DMS153 (cell line): ENCODE data around the gene EXO1.

ENCODE experiments used
- DNase-seq: peaks from one replicate; lab custom pipeline; 2025; lab: John Stamatoyannopoulos, UW

Gene EXO1

DNA sequence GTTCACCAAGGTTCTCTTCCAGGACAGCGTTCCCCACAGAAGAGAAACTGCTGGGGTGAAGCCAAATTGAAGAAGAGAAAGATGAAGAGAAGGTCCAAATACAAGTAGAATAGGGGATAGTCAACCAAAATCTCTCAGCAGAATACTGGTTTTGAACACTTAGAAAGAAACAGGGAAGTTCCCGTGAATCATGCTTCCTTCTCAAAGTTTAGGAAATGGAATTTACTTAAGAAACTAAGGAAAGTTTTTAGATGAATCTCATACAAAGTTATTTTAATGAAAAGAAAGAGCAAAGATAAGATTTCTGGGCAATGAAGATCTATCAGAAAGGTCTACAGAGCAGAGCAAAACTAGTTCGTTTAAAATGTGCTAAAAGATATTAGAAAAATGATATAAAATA, 43.3 kb downstream of the EXO1 start:
- DNase-seq, result no peak

DNA sequence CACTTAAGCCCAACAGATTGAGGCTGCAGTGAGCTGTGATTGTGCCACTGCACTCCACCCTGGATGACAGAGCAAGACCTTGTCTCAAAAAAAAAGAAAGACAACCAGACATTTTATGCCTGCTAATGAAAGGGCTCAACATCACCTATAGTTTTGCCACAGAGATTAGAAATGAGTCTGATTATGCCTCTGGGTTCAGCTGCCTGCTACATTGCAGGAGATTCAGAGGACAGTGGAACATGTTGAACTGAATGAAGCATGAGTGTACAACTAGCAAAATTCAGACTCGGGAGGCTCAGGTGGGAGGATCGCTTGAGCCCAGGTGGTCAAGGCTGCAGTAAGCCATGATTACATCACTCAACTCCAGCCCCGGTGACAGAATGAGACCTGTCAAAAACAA, 46.0 kb downstream of the EXO1 start:
- no peak for DNase-seq

GRCh38 chr1:241895013-241895412, 47.0 kb downstream of the EXO1 start:
- no peak for DNase-seq

- DNase-seq, result no peak
Observed at GRCh38 chr1:241896670-241896962, 48.6 kb downstream of the EXO1 start.

DNA sequence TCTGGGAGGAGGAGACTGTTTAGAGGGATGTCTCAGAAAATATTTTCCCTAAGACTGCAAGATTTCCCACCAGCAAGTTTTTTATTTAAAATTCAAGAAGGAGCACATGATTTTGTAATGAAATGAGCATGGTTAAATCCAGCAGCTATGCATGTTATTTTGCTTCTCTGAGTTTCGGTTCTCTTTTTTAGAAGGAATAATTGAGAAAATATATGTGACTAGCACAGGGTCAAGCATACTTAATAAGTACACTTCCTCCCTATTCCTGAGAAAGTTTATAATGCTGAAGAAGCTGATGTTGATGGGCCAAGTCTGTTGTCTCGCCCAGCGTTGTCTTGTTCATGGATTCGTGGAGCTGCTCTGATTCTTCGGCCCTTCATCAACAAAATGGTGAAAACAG, 51.2 kb downstream of the EXO1 start:
- DNase-seq, result no peak

DNA sequence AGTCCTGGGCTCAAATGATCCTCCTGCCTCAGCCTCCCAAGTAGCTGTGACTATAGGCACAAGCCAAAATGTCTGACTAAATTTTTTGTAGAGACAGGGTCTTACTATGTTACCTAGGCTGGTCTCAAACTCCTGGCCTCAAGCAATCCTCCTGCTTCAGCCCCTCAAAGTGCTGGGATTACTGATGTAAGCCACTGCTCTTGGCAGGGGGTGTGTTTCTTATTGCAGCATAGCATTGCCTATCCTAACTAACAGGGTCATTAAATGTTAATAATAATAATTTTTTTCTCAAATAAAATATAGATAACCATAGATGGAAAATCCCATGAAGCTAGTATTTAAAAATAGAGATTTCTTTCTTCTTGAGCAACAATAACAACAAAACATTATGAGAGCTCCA, 52.4 kb downstream of the EXO1 start:
- DNase-seq, result no peak

GRCh38 chr1:241902391-241903065, 54.5 kb downstream of the EXO1 start:
- peak; percentile 4 for DNase-seq

GRCh38 chr1:241916196-241916595, 68.2 kb downstream of the EXO1 start:
- DNase-seq, result no peak

DNA sequence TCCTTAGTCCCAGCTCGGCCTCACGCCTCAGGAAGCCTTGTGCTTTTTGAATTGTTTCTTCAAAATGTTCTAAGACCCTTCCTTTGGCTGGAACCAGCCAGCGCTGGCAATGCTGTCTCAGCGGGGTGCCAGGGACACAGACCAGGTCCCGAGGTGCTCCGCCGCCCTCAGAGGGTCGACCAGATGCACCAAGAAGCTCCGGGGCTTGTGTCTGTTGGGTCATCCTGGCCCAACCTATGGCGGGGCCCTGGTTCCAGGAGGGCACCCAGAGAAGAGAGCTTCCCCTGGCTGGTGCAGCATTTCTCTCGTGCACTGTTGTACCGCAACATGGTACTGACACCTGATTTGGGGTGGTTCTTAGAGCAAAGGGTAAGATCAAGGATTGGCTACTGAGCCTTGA, 69.5 kb downstream of the EXO1 start:
- DNase-seq, result no peak

- no peak for DNase-seq
Observed at GRCh38 chr1:241918879-241919278, 70.9 kb downstream of the EXO1 start.

DNA sequence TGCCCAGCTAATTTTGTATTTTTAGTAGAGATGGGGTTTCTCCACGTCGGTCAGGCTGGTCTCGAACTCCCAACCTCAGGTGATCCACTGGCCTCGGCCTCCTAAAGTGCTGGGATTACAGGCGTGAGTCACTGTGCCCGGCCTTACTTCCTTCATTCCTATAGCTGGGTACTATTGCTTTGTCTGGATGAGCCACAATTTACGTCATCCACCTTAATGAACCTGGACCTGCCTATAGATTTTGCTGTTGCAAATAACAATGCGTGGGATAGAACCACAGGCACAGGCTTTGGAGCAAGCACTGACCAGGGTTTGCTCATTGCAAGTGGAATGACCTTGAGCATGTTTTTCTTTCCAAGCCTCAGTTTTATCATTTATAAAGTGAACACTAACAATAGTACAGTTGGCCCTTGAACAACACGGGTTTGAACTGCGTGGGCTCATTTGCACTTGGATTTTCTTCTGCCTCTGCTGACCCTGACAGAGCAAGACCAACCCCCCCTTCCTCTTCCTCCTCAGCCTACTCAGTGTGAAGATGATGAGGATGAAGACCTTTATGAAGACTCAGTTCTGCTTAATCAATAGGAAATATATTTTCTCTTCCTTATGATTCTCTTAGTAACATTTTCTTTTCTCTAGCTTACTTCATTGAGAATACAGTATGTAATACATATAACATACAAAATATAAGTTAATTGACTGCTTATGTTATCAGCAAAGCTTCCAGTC, 76.2 kb downstream of the EXO1 start:
- DNase-seq, result no peak

- DNase-seq, result no peak
Observed at GRCh38 chr1:241926141-241926540, 78.1 kb downstream of the EXO1 start.

GRCh38 chr1:241927321-241927720, 79.3 kb downstream of the EXO1 start:
- DNase-seq, result no peak

GRCh38 chr1:241932845-241933244, 84.8 kb downstream of the EXO1 start:
- no peak for DNase-seq

- peak; percentile 8 for DNase-seq
Observed at GRCh38 chr1:241934201-241934848, 86.3 kb downstream of the EXO1 start.

DNA sequence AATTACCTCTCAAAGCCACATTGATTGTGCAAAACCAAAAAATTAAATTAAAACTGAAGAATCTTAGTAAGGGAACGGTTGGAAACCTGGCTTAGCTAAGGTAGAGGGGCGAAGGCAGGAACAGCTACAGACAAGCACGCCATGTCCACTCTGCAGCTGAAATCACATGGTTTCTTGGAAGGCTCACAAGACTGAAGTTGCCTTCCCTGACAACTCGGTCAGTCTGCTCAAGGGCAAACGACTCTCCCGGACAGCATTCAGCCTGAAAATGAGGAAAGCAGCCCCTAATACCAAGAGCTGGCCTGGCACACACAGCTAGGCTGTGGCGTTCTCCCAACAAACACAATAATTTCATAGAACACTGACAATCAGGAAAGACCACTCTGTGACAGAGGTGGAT, 86.9 kb downstream of the EXO1 start:
- no peak for DNase-seq
